Activated naive CD4-positive, alpha-beta T cell treated with anti-CD3 and anti-CD28 coated beads, Interleukin-2, amount 10 ng/mL, durations not matched to agents 7 days and 5 days (primary cell): ENCODE data around the gene PAWR.

ENCODE experiments used
- CTCF ChIA-PET: fragments of 350-600 bp; sonication (Branson Sonifier 250); formaldehyde crosslinking; loops from one replicate; lab custom pipeline; 2021; ENCODE audit warnings: antibody characterized with exemption; lab: Charles Lee
- DNase-seq: peaks from one replicate; pipeline ENCODE4 v3.0.0-alpha.2; 2020
- H3K27ac Mint-ChIP-seq: one replicate; pipeline ENCODE4 v1.8.0; 2021; ENCODE audit warnings: mild to moderate bottlenecking, moderate library complexity, mixed read lengths
- H3K27me3 Mint-ChIP-seq: one replicate; pipeline ENCODE4 v1.8.0; 2021; ENCODE audit warnings: mild to moderate bottlenecking, mixed read lengths
- H3K36me3 Mint-ChIP-seq: one replicate; pipeline ENCODE4 v1.8.0; 2021; ENCODE audit warnings: mixed read lengths
- H3K4me1 Mint-ChIP-seq: one replicate; pipeline ENCODE4 v1.8.0; 2021; ENCODE audit warnings: mixed read lengths
- H3K4me3 Mint-ChIP-seq: one replicate; pipeline ENCODE4 v1.8.0; 2021; ENCODE audit warnings: mild to moderate bottlenecking, moderate library complexity, mixed read lengths
- H3K9me3 Mint-ChIP-seq: one replicate; pipeline ENCODE4 v1.8.0; 2021; ENCODE audit warnings: mixed read lengths

Gene PAWR

DNA sequence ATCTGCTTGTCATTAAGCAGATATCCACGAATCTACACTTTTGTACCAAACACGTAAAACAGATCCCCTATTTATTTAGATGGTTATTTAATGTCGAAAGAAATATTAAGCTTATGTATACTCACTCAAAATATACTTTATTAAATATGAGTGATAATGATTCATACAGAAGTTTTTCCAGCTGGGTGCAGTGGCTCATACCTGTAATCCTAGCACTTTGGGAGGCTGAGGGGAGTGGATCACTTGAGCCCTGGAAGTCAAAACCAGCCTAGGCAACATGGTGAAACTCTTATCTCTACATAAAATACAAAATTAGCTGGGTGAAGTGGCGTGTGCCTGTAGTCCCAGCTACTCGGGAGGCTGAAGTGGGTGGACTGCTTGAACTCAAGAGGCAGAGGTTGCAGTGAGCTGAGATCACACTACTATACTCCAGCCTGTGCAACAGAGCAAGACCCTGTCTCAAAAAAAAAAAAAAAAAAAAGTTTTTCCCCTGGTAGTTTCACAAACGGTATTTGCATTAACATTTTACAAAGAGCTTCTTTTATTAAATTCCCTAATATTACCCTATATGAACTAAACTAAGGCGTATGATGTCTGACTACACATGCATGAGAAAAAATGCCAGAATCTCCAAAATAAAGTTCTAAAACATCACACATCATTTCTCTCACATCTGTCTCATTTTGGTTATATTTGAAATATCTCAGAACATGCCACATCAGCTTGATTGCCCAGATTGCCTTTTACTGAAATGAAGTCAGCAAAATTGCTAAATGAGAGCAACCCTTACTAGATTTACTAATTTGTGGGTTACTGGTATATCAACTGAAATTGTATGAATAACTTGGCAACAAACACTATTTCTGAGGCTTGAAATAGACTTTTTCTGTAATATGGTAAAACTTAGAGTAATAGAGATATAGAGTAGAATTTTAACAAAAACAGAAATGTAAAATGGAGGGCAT lies 74.9 kb downstream of the PAWR start:
- Mint-ChIP-seq H3K9me3 (no peaks in the 10 kb centered on the region), H3K27me3 (no peaks in the 10 kb centered on the region), H3K27ac (no peak overlapping the region), H3K4me1 (no peaks in the 10 kb centered on the region), H3K36me3 (no peaks in the 10 kb centered on the region), H3K4me3 (no peak overlapping the region)
- CTCF ChIA-PET: no interaction called here
- no peak for DNase-seq

DNA sequence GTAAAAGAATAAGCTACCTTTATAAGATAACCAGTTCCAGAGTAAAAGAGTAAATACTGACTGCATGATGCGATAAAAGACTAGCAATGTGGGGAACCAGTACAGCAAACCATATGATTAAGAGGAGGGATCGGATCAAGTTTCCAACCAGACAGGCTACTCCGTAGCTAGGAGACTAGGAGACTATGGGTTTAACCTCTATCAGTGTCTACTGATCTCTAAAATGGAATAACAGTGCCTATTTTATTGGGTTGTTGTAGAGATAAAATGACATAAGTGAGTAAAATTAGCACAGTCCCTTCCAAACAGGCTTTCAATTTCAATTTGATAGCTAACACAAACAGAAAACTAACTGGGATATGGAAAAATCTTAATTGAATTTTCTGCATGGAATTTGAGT lies 76.0 kb downstream of the PAWR start:
- Mint-ChIP-seq H3K27ac (no peak overlapping the region), H3K4me3 (no peak overlapping the region), H3K27me3 (no peaks in the 10 kb centered on the region), H3K9me3 (no peaks in the 10 kb centered on the region), H3K36me3 (no peaks in the 10 kb centered on the region), H3K4me1 (no peaks in the 10 kb centered on the region)
- CTCF ChIA-PET: no interaction called here
- DNase-seq: no peak

DNA sequence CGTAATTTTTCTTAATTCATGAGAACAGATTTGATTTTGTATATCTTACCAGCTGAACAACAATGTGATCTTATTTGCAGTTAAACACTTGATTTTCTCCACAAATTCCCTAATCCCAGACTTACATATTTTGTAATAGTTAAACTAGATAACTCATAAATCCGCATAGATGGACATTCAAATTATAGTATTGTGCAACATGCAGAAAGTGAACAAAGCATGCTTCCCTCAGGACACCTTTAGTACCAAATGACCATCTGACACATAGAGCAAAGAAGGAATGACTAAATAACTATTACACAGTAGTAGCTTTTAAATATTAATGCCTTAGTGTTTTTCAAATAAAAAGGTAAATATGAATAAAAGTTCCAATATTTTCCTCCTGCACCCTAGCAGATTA lies 88.9 kb downstream of the PAWR start:
- CTCF ChIA-PET: no interaction called here
- no peaks in the 10 kb centered on the region for H3K4me1 Mint-ChIP-seq
- H3K27me3 Mint-ChIP-seq: no peaks in the 10 kb centered on the region
- H3K27ac Mint-ChIP-seq: no peak overlapping the region
- no peaks in the 10 kb centered on the region for H3K9me3 Mint-ChIP-seq
- no peak overlapping the region for H3K4me3 Mint-ChIP-seq
- no peak for DNase-seq
- no peaks in the 10 kb centered on the region for H3K36me3 Mint-ChIP-seq

DNA sequence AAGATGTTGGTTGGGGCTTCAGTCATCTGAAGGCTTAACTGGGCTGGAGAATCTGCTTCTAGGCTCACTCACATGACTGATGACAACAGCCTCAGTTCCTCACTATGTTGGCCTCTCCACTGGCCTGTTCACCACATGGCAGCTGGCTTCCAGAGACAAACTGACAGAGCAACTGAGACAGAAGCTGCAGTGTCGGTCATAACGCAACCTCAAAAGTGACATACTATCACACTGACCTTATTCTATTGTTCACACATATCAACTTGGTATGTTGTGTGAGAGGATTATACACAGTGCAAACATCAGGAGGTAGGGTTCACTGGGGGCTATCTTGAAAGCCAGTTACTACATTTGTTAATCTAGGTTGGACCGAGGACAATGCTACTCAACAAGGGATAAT lies 92.9 kb downstream of the PAWR start:
- no peak for DNase-seq
- H3K4me1 Mint-ChIP-seq: no peaks in the 10 kb centered on the region
- CTCF ChIA-PET: no interaction called here
- no peak overlapping the region for H3K27ac Mint-ChIP-seq
- no peak overlapping the region for H3K4me3 Mint-ChIP-seq
- H3K27me3 Mint-ChIP-seq: no peaks in the 10 kb centered on the region
- H3K9me3 Mint-ChIP-seq: no peaks in the 10 kb centered on the region
- H3K36me3 Mint-ChIP-seq: no peaks in the 10 kb centered on the region

DNA sequence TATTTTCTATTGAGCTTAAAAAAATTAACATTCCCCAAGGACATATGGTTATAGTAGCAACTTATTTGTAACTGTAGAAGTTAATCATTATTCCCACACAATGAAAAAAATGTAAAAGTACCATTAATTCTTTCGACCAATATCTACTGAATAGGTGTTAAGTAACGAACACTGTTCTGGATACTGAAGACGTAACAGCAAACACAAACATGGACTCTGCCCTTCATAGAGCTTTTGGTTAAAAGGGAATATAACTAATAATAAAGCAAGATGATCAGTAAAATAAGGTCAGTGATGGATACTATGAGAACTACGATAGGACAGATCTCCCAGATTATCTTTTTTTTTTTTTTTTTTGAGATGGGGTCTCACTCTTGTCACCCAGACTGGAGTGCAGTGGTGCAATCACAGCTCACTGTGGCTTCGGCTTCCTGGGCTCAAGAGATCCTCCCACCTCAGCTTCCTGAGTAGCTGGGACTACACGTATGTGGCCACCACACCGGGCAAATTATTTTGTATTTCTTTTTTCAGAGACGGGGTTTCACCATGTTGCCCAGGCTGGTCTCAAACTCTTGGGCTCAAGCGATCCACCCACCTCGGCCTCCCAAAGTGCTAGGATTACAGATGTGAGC lies 93.9 kb downstream of the PAWR start:
- no peak for DNase-seq
- Mint-ChIP-seq H3K9me3 (no peaks in the 10 kb centered on the region), H3K4me1 (no peaks in the 10 kb centered on the region), H3K27me3 (no peaks in the 10 kb centered on the region), H3K36me3 (no peaks in the 10 kb centered on the region), H3K4me3 (no peak overlapping the region), H3K27ac (no peak overlapping the region)
- CTCF ChIA-PET: no interaction called here

DNA sequence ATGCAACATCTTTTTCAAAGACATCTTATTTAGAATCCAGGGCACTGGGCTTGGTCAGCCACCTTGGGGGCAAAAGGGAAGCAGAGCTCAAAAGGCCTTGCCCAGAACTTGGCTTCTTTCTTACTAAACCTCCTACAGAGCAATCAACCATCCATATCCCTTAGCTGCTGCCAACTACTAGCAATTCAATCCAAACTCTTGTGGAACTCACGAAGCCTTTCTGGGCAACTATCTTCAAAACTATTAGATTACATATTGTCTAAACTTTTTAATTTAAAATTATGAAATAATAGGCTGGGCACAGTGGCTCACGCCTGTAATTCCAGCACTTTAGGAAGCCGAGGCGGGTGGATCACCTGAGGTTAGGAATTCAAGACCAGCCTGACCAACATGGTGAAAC lies 95.5 kb downstream of the PAWR start:
- Mint-ChIP-seq H3K27ac (no peak overlapping the region), H3K27me3 (no peaks in the 10 kb centered on the region), H3K4me1 (no peaks in the 10 kb centered on the region), H3K36me3 (no peaks in the 10 kb centered on the region), H3K4me3 (no peak overlapping the region), H3K9me3 (no peaks in the 10 kb centered on the region)
- DNase-seq: no peak
- CTCF ChIA-PET: interaction anchor here (0.7 kb wide), 1 partner anchor 605 kb away, joined by 3 read pairs; no protein-coding TSS in a partner anchor

DNA sequence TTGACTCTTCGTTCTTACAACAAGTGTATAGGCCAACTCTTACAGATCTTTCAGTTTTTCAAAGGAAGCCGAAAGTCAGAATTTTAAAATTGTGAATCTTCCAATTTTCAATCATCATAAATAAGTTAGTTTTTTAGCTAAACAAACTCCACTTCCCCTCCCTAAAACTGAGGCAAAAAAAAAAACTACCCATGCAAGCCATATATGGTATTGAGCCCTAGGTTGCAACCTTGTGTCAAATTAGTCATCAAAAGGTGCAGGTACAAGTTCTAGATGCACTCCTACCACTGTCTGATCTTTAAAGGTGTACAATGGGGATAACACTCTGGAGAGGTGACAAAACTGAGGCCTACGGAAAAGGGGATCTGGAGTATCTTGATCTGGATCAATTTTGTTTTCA lies 97.9 kb downstream of the PAWR start:
- no peak overlapping the region for H3K4me3 Mint-ChIP-seq
- no peak for DNase-seq
- H3K27me3 Mint-ChIP-seq: no peaks in the 10 kb centered on the region
- CTCF ChIA-PET: no interaction called here
- no peak overlapping the region for H3K27ac Mint-ChIP-seq
- no peaks in the 10 kb centered on the region for H3K36me3 Mint-ChIP-seq
- H3K4me1 Mint-ChIP-seq: no peaks in the 10 kb centered on the region
- H3K9me3 Mint-ChIP-seq: no peaks in the 10 kb centered on the region

DNA sequence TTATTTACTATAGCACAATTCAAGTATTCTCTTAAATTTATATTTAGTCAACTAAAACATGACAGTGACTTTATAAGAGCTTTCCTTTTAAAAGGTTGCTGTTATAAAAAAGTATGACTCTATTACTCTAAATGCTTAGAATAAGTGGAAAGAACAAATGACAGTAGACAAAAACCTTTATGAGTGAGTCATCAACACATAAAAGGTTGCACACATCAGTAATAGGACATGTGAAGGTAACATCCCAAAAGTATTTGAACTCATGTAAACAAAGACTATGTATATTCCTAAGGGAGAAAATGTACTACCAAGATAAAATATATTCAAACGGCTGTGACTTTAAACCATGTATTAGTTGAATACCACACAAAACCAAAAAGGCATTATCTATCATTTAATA lies 98.8 kb downstream of the PAWR start:
- Mint-ChIP-seq H3K27ac (no peak overlapping the region), H3K9me3 (no peaks in the 10 kb centered on the region), H3K4me3 (no peak overlapping the region), H3K4me1 (no peaks in the 10 kb centered on the region), H3K36me3 (no peaks in the 10 kb centered on the region), H3K27me3 (no peaks in the 10 kb centered on the region)
- CTCF ChIA-PET: no interaction called here
- DNase-seq: no peak

DNA sequence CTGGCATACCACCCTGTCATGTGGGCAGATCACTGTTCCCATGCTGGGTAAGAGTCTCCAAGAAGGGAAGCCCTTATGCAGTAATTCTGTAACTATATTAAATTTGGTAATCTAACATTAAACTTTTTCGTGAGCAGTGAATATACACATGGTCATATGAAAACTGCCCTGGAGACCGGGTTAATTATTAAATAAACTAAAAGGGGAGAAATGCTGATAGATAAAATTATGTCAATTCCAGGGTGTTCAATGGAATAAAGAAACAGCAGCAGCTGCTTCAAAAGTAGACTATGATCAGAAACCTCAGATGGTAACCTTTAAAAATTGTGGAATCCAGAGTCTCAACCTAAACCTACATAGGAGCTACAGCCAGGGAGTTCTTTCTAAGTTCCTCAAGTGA lies 100.0 kb downstream of the PAWR start:
- no peak overlapping the region for H3K27ac Mint-ChIP-seq
- H3K36me3 Mint-ChIP-seq: no peaks in the 10 kb centered on the region
- H3K9me3 Mint-ChIP-seq: no peaks in the 10 kb centered on the region
- no peaks in the 10 kb centered on the region for H3K27me3 Mint-ChIP-seq
- no peak for DNase-seq
- H3K4me3 Mint-ChIP-seq: no peak overlapping the region
- H3K4me1 Mint-ChIP-seq: no peaks in the 10 kb centered on the region
- CTCF ChIA-PET: no interaction called here

DNA sequence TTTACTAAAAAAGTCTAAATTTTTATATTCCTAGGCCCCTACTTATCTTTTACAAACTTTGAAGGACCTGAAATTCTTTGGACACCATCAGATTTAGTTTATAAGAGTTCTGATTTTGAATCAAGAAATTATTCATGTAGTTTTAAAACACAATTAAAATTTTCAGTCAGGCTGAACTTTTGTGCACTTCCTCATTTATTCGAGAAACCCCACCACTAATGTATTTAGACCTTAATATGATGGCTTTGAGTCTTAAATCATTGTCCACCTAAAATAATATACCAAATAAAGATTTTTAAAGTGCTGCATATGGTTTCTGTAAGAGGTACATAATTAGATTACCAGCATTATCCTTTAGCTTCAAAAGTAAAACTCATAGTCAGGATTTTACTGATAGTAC lies 103.4 kb downstream of the PAWR start:
- CTCF ChIA-PET: no interaction called here
- Mint-ChIP-seq H3K9me3 (no peaks in the 10 kb centered on the region), H3K36me3 (no peaks in the 10 kb centered on the region), H3K27ac (no peak overlapping the region), H3K4me3 (no peak overlapping the region), H3K27me3 (no peaks in the 10 kb centered on the region), H3K4me1 (no peaks in the 10 kb centered on the region)
- no peak for DNase-seq

DNA sequence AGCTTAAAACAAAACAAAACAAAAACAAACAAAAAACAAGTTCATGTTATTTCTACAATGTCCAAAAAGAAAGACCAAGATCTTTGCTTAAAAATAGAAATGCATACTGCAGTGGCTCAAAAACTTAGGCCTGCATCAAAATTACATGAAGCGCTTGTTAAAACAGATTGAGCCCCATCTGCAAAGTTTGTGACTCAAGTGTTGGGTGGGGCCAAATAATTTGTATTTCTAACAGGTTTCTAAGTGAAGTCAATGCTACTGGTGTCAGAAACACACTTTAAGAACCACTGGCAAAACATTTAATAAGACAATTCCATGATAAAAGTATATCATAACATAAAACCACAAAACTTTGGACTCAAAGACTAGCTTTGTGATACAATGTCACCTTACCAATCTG lies 105.6 kb downstream of the PAWR start:
- CTCF ChIA-PET: no interaction called here
- Mint-ChIP-seq H3K27me3 (no peaks in the 10 kb centered on the region), H3K9me3 (no peaks in the 10 kb centered on the region)

DNA sequence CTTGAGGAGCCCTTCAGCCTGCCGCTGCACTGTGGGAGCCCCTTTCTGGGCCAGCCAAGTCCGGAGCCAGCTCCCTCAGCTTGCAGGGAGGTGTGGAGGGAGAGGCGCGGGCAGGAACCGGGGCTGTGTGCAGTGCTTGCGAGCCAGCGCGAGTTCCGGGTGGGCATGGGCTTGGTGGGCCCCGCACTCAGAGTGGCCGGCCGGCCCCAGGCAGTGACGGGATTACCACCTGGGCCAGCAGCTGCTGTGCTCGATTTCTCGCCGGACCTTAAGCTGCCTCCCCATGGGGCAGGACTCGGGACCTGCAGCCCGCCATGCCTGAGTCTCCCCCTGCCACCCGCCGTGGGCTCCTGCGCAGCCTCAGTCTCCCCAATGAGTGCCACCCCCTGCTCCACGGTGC lies 116.9 kb downstream of the PAWR start:
- Mint-ChIP-seq H3K4me3 (no peak overlapping the region), H3K27ac (no peak overlapping the region), H3K27me3 (no peaks in the 10 kb centered on the region), H3K9me3 (peaks cover 18% of the 10 kb centered on the region), H3K36me3 (no peaks in the 10 kb centered on the region), H3K4me1 (no peaks in the 10 kb centered on the region)
- DNase-seq: no peak
- CTCF ChIA-PET: no interaction called here

More for the DNA sequence above, 105.6 kb downstream of the PAWR start:
- H3K27ac Mint-ChIP-seq: no peak overlapping the region
- H3K4me3 Mint-ChIP-seq: no peak overlapping the region
- no peaks in the 10 kb centered on the region for H3K36me3 Mint-ChIP-seq
- H3K4me1 Mint-ChIP-seq: no peaks in the 10 kb centered on the region
- DNase-seq: no peak

DNA sequence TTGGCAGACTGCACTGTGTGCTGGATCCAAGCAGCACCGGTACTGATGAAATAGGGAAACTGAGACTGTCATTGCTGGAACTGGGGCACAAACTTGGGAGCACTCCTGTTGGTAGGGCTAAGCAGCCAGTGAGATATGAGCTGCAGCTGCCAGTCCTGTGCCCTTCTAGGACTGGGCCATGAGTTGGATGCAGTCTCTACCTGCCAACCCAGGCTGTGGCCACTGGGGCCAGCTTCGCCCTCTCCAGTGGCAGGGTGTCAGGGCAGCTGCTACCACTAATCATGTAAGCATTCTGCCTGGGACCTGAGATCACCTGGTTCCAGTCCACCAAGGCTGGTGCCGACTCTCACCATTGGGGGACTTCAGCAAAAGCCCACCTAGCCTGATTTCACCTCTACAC lies 121.1 kb downstream of the PAWR start:
- Mint-ChIP-seq H3K9me3 (peaks cover 15% of the 10 kb centered on the region), H3K27me3 (no peaks in the 10 kb centered on the region), H3K4me1 (no peaks in the 10 kb centered on the region), H3K27ac (no peak overlapping the region), H3K4me3 (no peak overlapping the region), H3K36me3 (no peaks in the 10 kb centered on the region)
- DNase-seq: no peak
- CTCF ChIA-PET: no interaction called here

DNA sequence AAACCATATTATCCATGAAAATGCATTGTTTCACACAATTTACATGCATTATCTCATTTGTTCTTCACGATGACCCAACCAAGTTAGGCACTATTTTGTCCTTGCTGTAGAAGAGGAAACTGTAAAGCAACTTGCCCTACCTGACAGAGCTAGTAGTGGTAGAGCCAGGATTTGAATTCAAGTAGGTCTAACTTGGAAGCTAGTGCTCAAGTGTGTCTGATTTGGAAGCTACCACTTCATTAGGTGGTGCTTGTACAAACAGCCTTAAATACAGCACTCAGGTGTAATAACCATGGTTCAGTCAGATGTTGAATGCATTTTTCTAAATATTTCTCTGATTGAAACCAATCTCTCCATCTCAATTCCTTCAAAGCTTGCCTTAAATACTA lies 123.6 kb downstream of the PAWR start:
- peaks cover 7% of the 10 kb centered on the region for H3K9me3 Mint-ChIP-seq
- no peak for DNase-seq
- no peak overlapping the region for H3K4me3 Mint-ChIP-seq
- CTCF ChIA-PET: interaction anchor here (0.9 kb wide), 1 partner anchor 170 kb away, joined by 3 read pairs; no protein-coding TSS in a partner anchor
- H3K27me3 Mint-ChIP-seq: no peaks in the 10 kb centered on the region
- H3K36me3 Mint-ChIP-seq: no peaks in the 10 kb centered on the region
- H3K4me1 Mint-ChIP-seq: no peaks in the 10 kb centered on the region
- H3K27ac Mint-ChIP-seq: no peak overlapping the region
